Chondrocyte (in vitro differentiated cells): ENCODE measurements around the gene ERH. TPM values are rescaled to one million over a fixed set of nuclear protein-coding genes. Genes with fewer than 3 reads are reported as not detected.
"Not testable (repeated sequence)": the region's sequence is repeated elsewhere in the genome, so short reads cannot be mapped to it uniquely, and the experiment has no call there.

Experiments
- DNase-seq: peaks from one replicate; pipeline ENCODE4 v3.0.0; 2021; ENCODE audit warnings: mixed read lengths, low spot score
- H3K27ac Mint-ChIP-seq: one replicate; pipeline ENCODE4 v1.8.0; 2021; ENCODE audit warnings: mild to moderate bottlenecking, moderate library complexity, mixed read lengths; ENCODE audit not compliant: unreplicated experiment
- H3K27me3 Mint-ChIP-seq: 2 replicates; pipeline ENCODE4 v1.8.0; 2021; ENCODE audit warnings: low read depth, mixed read lengths
- H3K36me3 Mint-ChIP-seq: 2 replicates; pipeline ENCODE4 v1.8.0; 2021; ENCODE audit warnings: low read depth, mixed read lengths
- H3K4me1 Mint-ChIP-seq: 2 replicates; pipeline ENCODE4 v1.8.0; 2021; ENCODE audit warnings: low read depth, mild to moderate bottlenecking, mixed read lengths
- H3K4me3 Mint-ChIP-seq: one replicate; pipeline ENCODE4 v1.8.0; 2021; ENCODE audit warnings: mild to moderate bottlenecking, moderate library complexity, mixed read lengths; ENCODE audit not compliant: unreplicated experiment
- H3K9me3 Mint-ChIP-seq: 2 replicates; pipeline ENCODE4 v1.8.0; 2021; ENCODE audit warnings: low read depth, mixed read lengths
- total RNA-seq: library from RNA; stranded (reverse); gene quantifications from 3 replicates; pipeline ENCODE4 v1.2.1, GENCODE V29; 2021
- TF ChIP-seq, protein P1 (sequence below): fragments of 200-600 bp; sonication (generic); IDR thresholded peaks from 2 replicates; pipeline ENCODE4 v1.5.0; 2021; ENCODE audit warnings: antibody characterized with exemption, mild to moderate bottlenecking, moderate library complexity

ERH gene
- total RNA-seq, 1 donor from 2014 or later, result 140 TPM

DNA sequence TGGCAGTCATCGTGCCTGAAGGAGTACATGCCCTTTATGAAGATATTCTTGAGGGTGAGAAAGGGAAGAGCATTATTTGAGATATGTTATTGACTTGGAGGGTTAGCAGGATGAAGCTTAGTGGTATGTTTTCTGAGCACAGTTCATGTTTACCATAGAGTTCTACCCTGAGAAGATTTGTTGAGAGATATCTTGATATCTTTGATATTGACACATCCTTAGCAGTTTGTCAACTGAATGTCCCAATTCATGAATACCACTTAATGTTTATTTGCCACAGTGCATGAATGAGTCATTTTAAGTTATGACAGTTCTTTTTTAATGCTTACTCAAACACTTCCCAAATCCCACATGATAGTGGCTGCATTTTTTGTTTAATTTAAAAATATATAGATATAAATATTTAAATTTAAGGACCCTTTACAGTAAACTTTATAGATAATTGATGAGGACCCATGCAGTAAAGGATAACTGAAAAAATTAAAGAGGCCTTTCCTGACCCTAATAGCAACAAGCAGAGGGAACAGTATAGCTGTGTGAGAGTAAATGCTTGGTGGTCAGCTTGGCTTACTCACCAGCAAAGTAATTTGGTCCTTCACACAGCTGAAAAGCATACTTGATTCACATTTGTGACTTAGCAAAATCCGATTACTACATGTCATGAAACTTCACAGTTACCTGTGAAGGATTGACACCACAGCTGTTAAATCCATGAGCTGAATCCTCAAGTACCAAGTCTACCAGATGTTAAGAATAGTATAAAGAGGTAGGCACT lies 26.2 kb upstream of the ERH start:
- Mint-ChIP-seq H3K9me3 (no peaks in the 10 kb centered on the region), H3K36me3 (peaks cover 20% of the 10 kb centered on the region), H3K4me1 (peaks cover 40% of the 10 kb centered on the region), H3K27me3 (no peaks in the 10 kb centered on the region), H3K27ac (peak overlapping the region; percentile 34), H3K4me3 (no peak overlapping the region)
- DNase-seq, result no peak
- TF ChIP-seq, protein P1, sequence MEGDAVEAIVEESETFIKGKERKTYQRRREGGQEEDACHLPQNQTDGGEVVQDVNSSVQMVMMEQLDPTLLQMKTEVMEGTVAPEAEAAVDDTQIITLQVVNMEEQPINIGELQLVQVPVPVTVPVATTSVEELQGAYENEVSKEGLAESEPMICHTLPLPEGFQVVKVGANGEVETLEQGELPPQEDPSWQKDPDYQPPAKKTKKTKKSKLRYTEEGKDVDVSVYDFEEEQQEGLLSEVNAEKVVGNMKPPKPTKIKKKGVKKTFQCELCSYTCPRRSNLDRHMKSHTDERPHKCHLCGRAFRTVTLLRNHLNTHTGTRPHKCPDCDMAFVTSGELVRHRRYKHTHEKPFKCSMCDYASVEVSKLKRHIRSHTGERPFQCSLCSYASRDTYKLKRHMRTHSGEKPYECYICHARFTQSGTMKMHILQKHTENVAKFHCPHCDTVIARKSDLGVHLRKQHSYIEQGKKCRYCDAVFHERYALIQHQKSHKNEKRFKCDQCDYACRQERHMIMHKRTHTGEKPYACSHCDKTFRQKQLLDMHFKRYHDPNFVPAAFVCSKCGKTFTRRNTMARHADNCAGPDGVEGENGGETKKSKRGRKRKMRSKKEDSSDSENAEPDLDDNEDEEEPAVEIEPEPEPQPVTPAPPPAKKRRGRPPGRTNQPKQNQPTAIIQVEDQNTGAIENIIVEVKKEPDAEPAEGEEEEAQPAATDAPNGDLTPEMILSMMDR, result no peak

DNA sequence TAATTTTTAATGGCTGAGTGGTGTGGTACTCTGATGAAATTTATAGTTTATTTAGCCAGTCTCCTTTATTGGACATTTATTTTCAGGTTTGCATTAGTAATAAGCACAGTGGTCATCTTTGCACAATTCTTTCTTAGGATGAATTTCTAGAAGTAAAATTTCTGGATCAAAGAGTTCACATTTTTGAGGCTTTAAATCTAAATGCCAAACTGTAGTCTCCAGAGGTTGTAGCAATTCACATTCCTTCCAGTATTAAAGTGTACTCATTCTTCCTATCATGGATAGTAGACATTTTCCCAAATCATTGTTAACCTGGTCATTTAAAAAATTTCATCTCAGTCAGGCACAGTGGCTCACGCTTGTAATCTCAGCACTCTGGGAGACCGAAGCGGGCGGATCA lies 25.2 kb upstream of the ERH start:
- Mint-ChIP-seq H3K36me3 (peaks cover 16% of the 10 kb centered on the region), H3K4me3 (no peak overlapping the region), H3K4me1 (peaks cover 45% of the 10 kb centered on the region), H3K27ac (peak overlapping the region; percentile 13), H3K27me3 (no peaks in the 10 kb centered on the region), H3K9me3 (no peaks in the 10 kb centered on the region)
- TF ChIP-seq, protein P1, result peak; percentile 48
- DNase-seq, result no peak

DNA sequence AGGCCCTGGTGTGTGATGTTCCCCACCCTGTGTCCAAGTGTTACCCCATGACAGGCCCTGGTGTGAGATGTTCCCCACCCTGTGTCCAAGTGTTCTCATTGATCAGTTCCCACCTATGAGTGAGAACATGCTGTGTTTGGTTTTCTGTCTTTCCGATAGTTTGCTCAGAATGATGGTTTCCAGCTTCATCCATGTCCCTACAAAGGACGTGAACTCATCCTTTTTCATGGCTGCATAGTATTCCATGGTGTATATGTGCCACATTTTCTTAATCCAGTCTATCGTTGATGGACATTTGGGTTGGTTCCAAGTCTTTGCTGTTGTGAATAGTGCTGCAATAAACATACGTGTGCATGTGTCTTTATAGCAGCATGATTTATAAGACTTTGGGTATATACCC lies 18.0 kb upstream of the ERH start:
- H3K9me3 Mint-ChIP-seq, H3K36me3 Mint-ChIP-seq, H3K27me3 Mint-ChIP-seq, H3K27ac Mint-ChIP-seq, DNase-seq, H3K4me3 Mint-ChIP-seq: not testable (repeated sequence)
- H3K4me1 Mint-ChIP-seq, result peaks cover 22% of the 10 kb centered on the region

DNA sequence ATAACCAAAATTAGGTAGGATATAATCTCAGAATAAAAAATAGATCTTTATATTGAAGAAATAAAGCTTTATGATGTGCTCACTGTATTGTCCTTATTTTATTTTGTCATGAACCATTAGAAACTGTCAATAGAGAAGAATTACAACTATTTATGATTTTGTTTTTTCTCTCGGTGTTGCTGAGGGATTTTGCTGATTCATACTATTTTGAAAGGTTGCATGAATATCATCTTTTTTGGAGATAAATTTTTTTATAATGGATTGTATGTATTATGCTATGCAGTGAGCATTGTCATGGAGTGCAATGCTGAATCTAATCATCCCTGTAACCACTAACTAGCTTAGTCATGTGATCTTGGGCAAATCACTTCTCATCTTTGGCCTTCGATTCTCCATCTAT lies 15.4 kb upstream of the ERH start:
- H3K36me3 Mint-ChIP-seq, result peaks cover 2% of the 10 kb centered on the region
- TF ChIP-seq, protein P1, result no peak
- no peak overlapping the region for H3K27ac Mint-ChIP-seq
- H3K4me3 Mint-ChIP-seq, result no peak overlapping the region
- H3K27me3 Mint-ChIP-seq, result no peaks in the 10 kb centered on the region
- no peak for DNase-seq
- no peaks in the 10 kb centered on the region for H3K4me1 Mint-ChIP-seq
- peaks cover 6% of the 10 kb centered on the region for H3K9me3 Mint-ChIP-seq

DNA sequence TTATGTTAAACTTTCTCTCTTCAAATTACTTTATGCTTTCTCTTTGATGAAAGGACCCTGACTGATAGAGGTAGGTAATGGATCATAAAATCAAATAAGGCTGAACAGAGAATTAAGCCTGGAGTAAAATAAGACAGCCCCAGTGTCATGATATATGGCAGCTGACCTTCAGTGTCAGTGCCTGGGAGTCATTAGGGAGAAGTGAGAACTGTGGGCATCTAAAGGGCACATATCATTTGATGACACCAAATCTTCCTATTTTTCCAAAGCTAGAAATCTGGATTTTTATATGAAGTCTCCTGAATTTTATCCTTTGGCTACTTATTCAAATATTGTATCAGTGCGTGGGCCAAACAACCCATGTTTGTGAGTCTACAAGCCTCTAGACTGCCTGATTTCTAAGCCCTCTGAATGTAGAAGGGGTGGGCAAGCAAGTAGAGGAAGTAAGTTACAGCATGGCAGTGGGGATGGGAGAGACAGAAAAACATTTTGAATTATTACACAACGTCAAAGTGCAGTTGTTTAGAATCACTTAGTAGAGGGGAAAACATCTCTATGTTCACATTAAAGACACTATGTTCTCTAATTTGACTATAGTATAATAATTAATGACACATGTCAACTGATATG lies 10.3 kb upstream of the ERH start:
- no peaks in the 10 kb centered on the region for H3K4me1 Mint-ChIP-seq
- TF ChIP-seq, protein P1, result no peak
- no peaks in the 10 kb centered on the region for H3K27me3 Mint-ChIP-seq
- H3K4me3 Mint-ChIP-seq, result no peak overlapping the region
- peaks cover 2% of the 10 kb centered on the region for H3K36me3 Mint-ChIP-seq
- H3K9me3 Mint-ChIP-seq, result no peaks in the 10 kb centered on the region
- H3K27ac Mint-ChIP-seq, result no peak overlapping the region
- DNase-seq, result no peak

DNA sequence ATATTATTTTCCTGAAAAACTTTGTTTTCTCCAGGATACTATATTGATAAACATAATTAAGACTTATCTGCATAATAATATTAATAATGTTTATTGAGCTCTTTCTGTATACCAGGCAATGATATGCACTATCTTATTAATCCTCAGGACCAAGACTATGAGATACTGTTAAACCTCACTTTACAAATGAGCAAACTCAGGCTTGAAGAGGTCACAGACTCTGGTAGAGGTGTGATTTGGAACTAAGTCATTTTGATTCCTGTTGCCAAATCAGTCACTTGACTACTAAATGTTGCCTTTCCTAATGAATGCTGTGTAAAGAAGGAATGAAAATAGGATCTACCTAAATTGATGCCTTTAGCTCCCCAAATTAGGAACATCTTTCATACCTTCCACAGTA lies 7.7 kb upstream of the ERH start:
- Mint-ChIP-seq H3K4me3 (no peak overlapping the region), H3K36me3 (peaks cover 2% of the 10 kb centered on the region), H3K4me1 (peaks cover 18% of the 10 kb centered on the region), H3K27me3 (no peaks in the 10 kb centered on the region), H3K27ac (no peak overlapping the region), H3K9me3 (no peaks in the 10 kb centered on the region)
- TF ChIP-seq, protein P1, result no peak
- no peak for DNase-seq
